ENCODE measurements around the gene ITIH1.
A peak's percentile ranks its signal among the peaks of the same experiment; 100 is the strongest.

The ITIH1 gene

GRCh38 chr3:52816654-52817053 lies 39.3 kb downstream of the ITIH1 start:
- DNase-seq (ENCODE audit: low read depth) = no peak

GRCh38 chr3:52817221-52817620 lies 39.8 kb downstream of the ITIH1 start:
- no peak for DNase-seq (ENCODE audit: low read depth)

- DNase-seq (ENCODE audit: low read depth) = no peak
Measured at GRCh38 chr3:52817860-52818259, 40.5 kb downstream of the ITIH1 start.

GRCh38 chr3:52819936-52820335 lies 42.5 kb downstream of the ITIH1 start:
- DNase-seq (ENCODE audit: low read depth) = no peak

GRCh38 chr3:52820736-52821135 lies 43.3 kb downstream of the ITIH1 start:
- peak; percentile 36 for DNase-seq (ENCODE audit: low read depth)

- no peak for DNase-seq (ENCODE audit: low read depth)
Measured at GRCh38 chr3:52822363-52822762, 45.0 kb downstream of the ITIH1 start.

- no peak for DNase-seq (ENCODE audit: low read depth)
Measured at GRCh38 chr3:52824037-52824436, 46.6 kb downstream of the ITIH1 start.

- DNase-seq (ENCODE audit: low read depth) = peak; percentile 63
Measured at GRCh38 chr3:52827441-52827840, 50.0 kb downstream of the ITIH1 start.

GRCh38 chr3:52827866-52828376 lies 50.5 kb downstream of the ITIH1 start:
- DNase-seq (ENCODE audit: low read depth) = peak; percentile 19

GRCh38 chr3:52829482-52829881 lies 52.1 kb downstream of the ITIH1 start:
- no peak for DNase-seq (ENCODE audit: low read depth)

- no peak for DNase-seq (ENCODE audit: low read depth)
Measured at GRCh38 chr3:52829906-52830463, 52.6 kb downstream of the ITIH1 start.

GRCh38 chr3:52830535-52831258 lies 53.3 kb downstream of the ITIH1 start, which contains the start of gene ITIH4:
Gene ITIH4 (minus strand): TSS chr3:52830672. CDS start chr3:52830642, 30 bp downstream.
- no peak for DNase-seq (ENCODE audit: low read depth)

- peak; percentile 87 for DNase-seq (ENCODE audit: low read depth)
Measured at GRCh38 chr3:52831500-52832301, 54.3 kb downstream of the ITIH1 start.

- no peak for DNase-seq (ENCODE audit: low read depth)
Measured at GRCh38 chr3:52833202-52833601, 55.8 kb downstream of the ITIH1 start.

- no peak for DNase-seq (ENCODE audit: low read depth)
Measured at GRCh38 chr3:52834871-52835501, 57.6 kb downstream of the ITIH1 start, which contains the start of gene MUSTN1. Gene MUSTN1 (minus strand): TSS chr3:52835019. CDS start chr3:52834948, 71 bp downstream.

- DNase-seq (ENCODE audit: low read depth) = no peak
Measured at GRCh38 chr3:52835766-52836470, 58.5 kb downstream of the ITIH1 start.

GRCh38 chr3:52836471-52836845 lies 59.1 kb downstream of the ITIH1 start:
- no peak for DNase-seq (ENCODE audit: low read depth)

GRCh38 chr3:52836986-52837385 lies 59.6 kb downstream of the ITIH1 start:
- DNase-seq (ENCODE audit: low read depth) = no peak

GRCh38 chr3:52838561-52839267 lies 61.3 kb downstream of the ITIH1 start:
- no peak for DNase-seq (ENCODE audit: low read depth)

- no peak for DNase-seq (ENCODE audit: low read depth)
Measured at GRCh38 chr3:52839268-52839575, 61.8 kb downstream of the ITIH1 start.

GRCh38 chr3:52839892-52840545 lies 62.6 kb downstream of the ITIH1 start:
- DNase-seq (ENCODE audit: low read depth) = peak; percentile 34
